ENCODE results near the gene UAP1.

- TF ChIP-seq CTCF (IDR thresholded peaks at IDR 0.05) (no peak), POLR2A (IDR thresholded peaks at IDR 0.05; ENCODE audit: low read depth) (no peak), EP300 (IDR thresholded peaks at IDR 0.05) (no peak)
Measured at GRCh38 chr1:162568802-162569201, 7.3 kb downstream of the UAP1 start.

Data from esophagus muscularis mucosa (tissue), 4 donors.